Measurements from ENCODE around the gene MRPS11.

Gene MRPS11

DNA sequence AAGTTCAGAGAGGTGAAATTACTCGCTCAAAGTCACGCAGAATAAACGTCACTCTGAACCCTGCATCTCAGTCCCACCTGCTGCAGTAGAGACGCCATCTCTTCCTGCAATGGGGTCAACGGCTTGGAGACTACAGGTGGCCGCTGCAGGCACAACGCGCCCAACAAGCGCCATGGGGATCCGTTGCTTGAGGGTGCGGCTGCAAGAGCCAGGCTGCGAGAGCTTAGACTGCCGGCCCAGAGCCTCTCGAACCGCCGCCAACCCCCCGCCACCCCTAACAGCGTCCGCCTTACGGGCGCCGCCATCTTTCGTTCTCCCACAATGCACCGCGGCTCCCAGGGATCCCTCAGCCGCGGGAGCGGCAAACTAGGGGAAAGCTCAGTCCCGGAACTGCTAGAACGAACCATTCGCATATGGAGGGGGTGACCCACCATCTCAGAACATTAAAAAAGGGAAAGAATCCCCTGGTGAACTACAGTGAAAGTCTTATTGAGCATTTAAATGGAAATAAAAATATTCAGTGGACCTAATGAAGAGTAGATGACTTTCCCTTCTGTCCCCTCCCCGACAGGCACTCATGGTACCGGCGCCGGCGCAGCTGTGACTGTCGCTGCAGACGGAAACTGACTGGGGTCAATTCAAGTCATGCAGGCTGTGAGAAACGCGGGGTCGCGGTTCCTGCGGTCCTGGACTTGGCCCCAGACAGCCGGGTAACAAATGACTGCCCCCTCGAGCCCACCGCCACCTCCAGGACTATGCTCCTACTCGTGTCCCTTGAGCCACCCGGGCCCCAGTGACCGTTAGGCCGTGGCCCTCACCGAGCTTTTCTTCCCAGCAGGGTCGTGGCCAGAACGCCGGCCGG is at the start of gene MRPS11, which contains the start of gene MRPL46:
MRPS11 (plus strand) TSS at position 636 of the 862 bp plus-strand sequence; CDS start at position 646, 10 bp downstream.
MRPL46 (minus strand) TSS at position 316 of the 862 bp plus-strand sequence; CDS start at position 305, 11 bp downstream.
- peak; percentile 70 for DNase-seq (ENCODE audit: low read depth, low spot score)

DNA sequence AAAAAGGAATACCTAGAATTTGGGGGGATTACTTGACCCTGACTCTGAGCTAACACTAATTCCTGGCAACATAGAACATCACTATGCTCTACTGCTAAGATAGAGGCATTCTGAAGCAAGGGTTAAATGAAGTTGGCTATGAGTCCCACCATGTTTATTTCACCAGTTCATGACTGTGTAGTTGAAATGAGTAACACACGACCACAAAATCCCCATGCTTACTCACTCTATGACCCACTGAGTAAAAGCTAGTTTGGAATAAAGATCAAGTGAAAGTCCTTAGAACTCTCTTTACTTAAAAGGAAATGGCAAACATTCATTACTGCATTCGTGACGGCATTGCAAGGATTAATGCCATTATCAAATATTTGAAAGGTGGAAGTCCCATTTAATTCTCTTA is 47.7 kb upstream of the MRPS11 start:
- Histone ChIP-seq H3K9me3 (ENCODE audit: low read depth, low read length) (no peaks in the 10 kb centered on the region), H3K4me3 (no peak overlapping the region), H3K27ac (no peak overlapping the region), H3K36me3 (ENCODE audit: insufficient read depth, low read length) (no peaks in the 10 kb centered on the region), H3K9ac (ENCODE audit: insufficient read length) (no peak overlapping the region)
- TF ChIP-seq EZH2 (IDR thresholded peaks at IDR 0.05) (no peak), FOXP2 (optimal IDR thresholded peaks at IDR 0.05; ENCODE audit: control extremely low read depth, extremely low read length, insufficient read depth) (no peak), POLR2AphosphoS5 (IDR thresholded peaks at IDR 0.05; ENCODE audit: borderline replicate concordance, low read depth, low read length) (no peak)
- DNase-seq (ENCODE audit: low read depth, low spot score), result no peak

More for the DNA sequence above, at the start of gene MRPS11, which contains the start of gene MRPL46:
- no peaks in the 10 kb centered on the region for H3K9me3 ChIP-seq (ENCODE audit: low read depth, low read length)
- peak; percentile 67 for TF ChIP-seq FOXP2 (optimal IDR thresholded peaks at IDR 0.05; ENCODE audit: control extremely low read depth, extremely low read length, insufficient read depth)
- TF ChIP-seq POLR2AphosphoS5 (IDR thresholded peaks at IDR 0.05; ENCODE audit: borderline replicate concordance, low read depth, low read length), result peak; percentile 78
- TF ChIP-seq EZH2 (IDR thresholded peaks at IDR 0.05), result no peak
- peaks cover 33% of the 10 kb centered on the region for H3K36me3 ChIP-seq (ENCODE audit: insufficient read depth, low read length)
- H3K4me3 ChIP-seq, result peak within 1 kb of the TSS; percentile 92
- H3K9ac ChIP-seq (ENCODE audit: insufficient read length), result peak within 1 kb of the TSS; percentile 97
- peak within 1 kb of the TSS; percentile 96 for H3K27ac ChIP-seq

DNA sequence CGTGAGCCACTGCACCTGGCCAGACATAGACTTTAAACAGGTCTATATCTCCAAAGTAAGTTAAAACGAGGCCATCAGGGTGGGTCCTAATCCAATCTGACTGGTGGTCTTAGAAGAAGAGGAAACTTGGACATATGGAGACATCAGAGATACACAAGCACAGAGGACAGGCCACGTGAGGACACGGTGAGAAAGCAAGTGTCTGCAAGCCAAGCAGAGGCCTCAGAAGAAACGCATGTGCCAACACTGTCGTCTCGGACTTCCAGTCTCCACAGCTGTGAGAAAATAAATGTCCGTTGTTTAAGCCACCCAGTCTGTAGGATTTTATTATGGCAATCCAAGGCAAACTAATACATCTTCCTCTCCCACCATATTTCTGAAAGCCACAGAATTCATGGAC is 44.2 kb upstream of the MRPS11 start:
- Histone ChIP-seq H3K4me3 (no peak overlapping the region), H3K9me3 (ENCODE audit: low read depth, low read length) (no peaks in the 10 kb centered on the region), H3K9ac (ENCODE audit: insufficient read length) (no peak overlapping the region), H3K36me3 (ENCODE audit: insufficient read depth, low read length) (no peaks in the 10 kb centered on the region), H3K27ac (no peak overlapping the region)
- no peak for DNase-seq (ENCODE audit: low read depth, low spot score)
- TF ChIP-seq EZH2 (IDR thresholded peaks at IDR 0.05) (no peak), FOXP2 (optimal IDR thresholded peaks at IDR 0.05; ENCODE audit: control extremely low read depth, extremely low read length, insufficient read depth) (no peak), POLR2AphosphoS5 (IDR thresholded peaks at IDR 0.05; ENCODE audit: borderline replicate concordance, low read depth, low read length) (no peak)

DNA sequence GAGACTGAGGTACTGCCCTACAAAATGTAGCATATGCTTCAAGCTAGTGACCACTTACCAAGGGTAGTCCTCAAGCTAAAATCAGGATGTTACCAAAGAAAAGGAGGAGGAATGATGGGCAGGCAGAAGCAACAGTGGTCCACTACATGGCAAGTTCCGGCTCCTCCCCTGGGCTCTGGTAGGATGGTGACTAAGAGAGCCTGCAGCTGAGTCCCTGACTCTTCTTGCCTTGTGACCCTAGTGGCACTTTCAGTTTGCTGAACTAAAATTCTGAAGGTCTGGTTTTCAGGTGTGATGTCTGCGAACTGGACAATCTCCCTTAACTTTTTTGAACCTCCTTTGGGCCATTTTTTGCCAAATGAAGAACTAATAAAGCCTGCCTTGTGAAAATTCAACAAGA is 41.2 kb upstream of the MRPS11 start:
- Histone ChIP-seq H3K9me3 (ENCODE audit: low read depth, low read length) (no peaks in the 10 kb centered on the region), H3K9ac (ENCODE audit: insufficient read length) (no peak overlapping the region), H3K36me3 (ENCODE audit: insufficient read depth, low read length) (no peaks in the 10 kb centered on the region), H3K4me3 (no peak overlapping the region), H3K27ac (no peak overlapping the region)
- no peak for DNase-seq (ENCODE audit: low read depth, low spot score)
- TF ChIP-seq FOXP2 (optimal IDR thresholded peaks at IDR 0.05; ENCODE audit: control extremely low read depth, extremely low read length, insufficient read depth), result no peak
- no peak for TF ChIP-seq EZH2 (IDR thresholded peaks at IDR 0.05)
- TF ChIP-seq POLR2AphosphoS5 (IDR thresholded peaks at IDR 0.05; ENCODE audit: borderline replicate concordance, low read depth, low read length), result no peak

DNA sequence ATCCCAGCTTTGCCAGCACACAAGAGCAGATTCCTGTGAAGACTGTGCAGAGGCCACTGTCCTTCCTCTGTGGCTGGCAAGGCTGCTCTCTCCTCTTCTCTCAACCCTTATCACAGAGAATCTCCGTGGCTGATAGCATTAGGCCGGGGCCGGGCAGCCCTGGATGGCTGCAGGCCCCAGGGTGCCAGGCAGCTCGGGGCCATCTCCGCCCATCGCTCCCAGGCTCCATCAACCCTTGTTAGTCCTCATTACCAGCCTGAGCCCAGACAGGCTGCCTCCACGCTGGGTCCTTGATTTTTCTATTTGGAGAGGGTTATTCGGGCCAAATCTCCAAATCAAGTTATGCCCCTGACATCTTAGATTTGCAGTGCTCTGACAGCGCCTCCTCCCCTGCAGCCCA is 39.5 kb upstream of the MRPS11 start:
- H3K9me3 ChIP-seq (ENCODE audit: low read depth, low read length), result no peaks in the 10 kb centered on the region
- TF ChIP-seq FOXP2 (optimal IDR thresholded peaks at IDR 0.05; ENCODE audit: control extremely low read depth, extremely low read length, insufficient read depth) (no peak), EZH2 (IDR thresholded peaks at IDR 0.05) (no peak), POLR2AphosphoS5 (IDR thresholded peaks at IDR 0.05; ENCODE audit: borderline replicate concordance, low read depth, low read length) (no peak)
- no peaks in the 10 kb centered on the region for H3K36me3 ChIP-seq (ENCODE audit: insufficient read depth, low read length)
- H3K9ac ChIP-seq (ENCODE audit: insufficient read length), result no peak overlapping the region
- no peak for DNase-seq (ENCODE audit: low read depth, low spot score)
- no peak overlapping the region for H3K4me3 ChIP-seq
- no peak overlapping the region for H3K27ac ChIP-seq

DNA sequence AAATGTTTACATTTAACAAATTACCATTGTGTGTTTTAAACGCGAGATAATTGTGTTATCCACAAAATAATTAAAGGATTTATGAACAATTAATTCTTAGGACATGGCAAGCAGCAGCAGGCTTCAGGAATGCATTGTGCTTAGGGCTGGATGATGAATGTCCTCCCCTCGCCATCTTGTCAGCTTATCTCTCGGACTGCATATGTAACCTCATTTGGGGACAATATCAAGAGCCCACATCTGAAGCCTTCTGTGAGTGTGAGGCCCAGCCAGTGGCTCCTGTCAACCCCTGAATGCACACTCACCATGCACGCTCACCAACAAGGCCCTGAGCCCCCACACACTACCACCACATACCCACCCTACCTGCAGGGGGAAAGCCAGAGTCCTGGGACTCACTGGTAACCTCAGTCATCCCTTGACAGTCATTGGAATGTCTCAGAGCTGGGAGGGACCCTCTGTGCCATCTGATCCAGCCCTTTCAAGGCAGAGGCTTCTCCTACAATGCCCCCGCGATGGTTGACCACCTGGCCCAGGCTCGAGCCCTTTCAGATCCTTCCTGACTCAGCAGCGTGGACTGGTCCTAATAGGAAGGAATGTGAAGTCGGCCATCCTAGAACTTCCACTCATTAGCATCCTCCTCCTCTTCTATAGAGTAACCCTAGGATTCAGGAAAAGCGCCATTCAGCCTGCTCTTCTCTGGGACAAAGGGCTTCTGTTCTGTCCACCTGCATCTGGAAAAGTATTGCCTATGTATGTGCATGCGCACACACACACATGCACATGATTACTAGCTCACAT is 38.5 kb upstream of the MRPS11 start:
- Histone ChIP-seq H3K27ac (no peak overlapping the region), H3K9me3 (ENCODE audit: low read depth, low read length) (no peaks in the 10 kb centered on the region), H3K36me3 (ENCODE audit: insufficient read depth, low read length) (no peaks in the 10 kb centered on the region), H3K9ac (ENCODE audit: insufficient read length) (no peak overlapping the region), H3K4me3 (no peak overlapping the region)
- no peak for DNase-seq (ENCODE audit: low read depth, low spot score)
- TF ChIP-seq POLR2AphosphoS5 (IDR thresholded peaks at IDR 0.05; ENCODE audit: borderline replicate concordance, low read depth, low read length) (no peak), EZH2 (IDR thresholded peaks at IDR 0.05) (no peak), FOXP2 (optimal IDR thresholded peaks at IDR 0.05; ENCODE audit: control extremely low read depth, extremely low read length, insufficient read depth) (no peak)

DNA sequence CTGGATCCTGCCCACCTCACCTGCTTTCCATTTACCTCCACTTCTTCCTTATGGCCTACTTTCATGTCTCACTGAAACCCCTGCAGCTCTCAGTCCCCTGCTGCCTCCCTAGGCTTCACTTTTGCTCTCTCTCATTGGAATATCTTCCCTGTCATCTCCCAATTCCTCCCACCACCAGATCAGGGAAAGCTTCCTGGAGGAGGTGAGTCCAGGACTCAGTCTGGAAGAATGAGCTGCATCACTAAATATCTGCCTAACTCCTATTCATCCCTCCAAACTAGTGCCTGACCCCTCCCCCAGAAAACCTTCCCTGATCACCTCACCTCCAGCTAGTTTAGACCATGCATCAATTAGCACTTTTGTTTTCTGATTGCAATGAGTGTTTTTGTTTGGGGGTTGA is 37.5 kb upstream of the MRPS11 start:
- no peak for DNase-seq (ENCODE audit: low read depth, low spot score)
- no peaks in the 10 kb centered on the region for H3K9me3 ChIP-seq (ENCODE audit: low read depth, low read length)
- TF ChIP-seq EZH2 (IDR thresholded peaks at IDR 0.05), result no peak
- TF ChIP-seq FOXP2 (optimal IDR thresholded peaks at IDR 0.05; ENCODE audit: control extremely low read depth, extremely low read length, insufficient read depth), result no peak
- TF ChIP-seq POLR2AphosphoS5 (IDR thresholded peaks at IDR 0.05; ENCODE audit: borderline replicate concordance, low read depth, low read length), result no peak
- no peaks in the 10 kb centered on the region for H3K36me3 ChIP-seq (ENCODE audit: insufficient read depth, low read length)
- H3K27ac ChIP-seq, result no peak overlapping the region
- no peak overlapping the region for H3K9ac ChIP-seq (ENCODE audit: insufficient read length)
- no peak overlapping the region for H3K4me3 ChIP-seq

DNA sequence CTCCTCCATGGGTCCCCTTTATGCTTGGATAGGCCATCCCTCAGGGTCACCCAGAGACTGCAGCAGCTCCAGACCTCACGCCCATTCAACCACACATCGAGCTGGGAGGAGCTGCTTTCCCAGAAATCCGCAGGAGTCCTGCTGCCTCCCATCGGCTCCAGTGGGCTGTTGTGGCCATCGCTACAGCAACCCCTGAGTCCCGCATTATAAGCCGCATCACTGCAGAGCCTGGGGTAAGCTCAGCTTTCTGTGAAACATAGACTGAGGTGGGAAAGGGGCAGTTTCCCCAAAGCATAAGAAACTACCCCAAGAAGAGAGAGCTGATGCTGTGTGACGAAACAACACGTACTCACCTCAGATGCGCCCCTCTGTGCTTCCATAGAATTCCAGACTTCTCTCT is 36.1 kb upstream of the MRPS11 start:
- no peak overlapping the region for H3K4me3 ChIP-seq
- no peaks in the 10 kb centered on the region for H3K9me3 ChIP-seq (ENCODE audit: low read depth, low read length)
- no peak overlapping the region for H3K27ac ChIP-seq
- TF ChIP-seq EZH2 (IDR thresholded peaks at IDR 0.05), result no peak
- DNase-seq (ENCODE audit: low read depth, low spot score), result no peak
- no peak overlapping the region for H3K9ac ChIP-seq (ENCODE audit: insufficient read length)
- no peaks in the 10 kb centered on the region for H3K36me3 ChIP-seq (ENCODE audit: insufficient read depth, low read length)
